HepG2 (cell line): Measurements from ENCODE around the gene MAP3K20. TPM values are rescaled to one million over a fixed set of nuclear protein-coding genes. Genes with fewer than 3 reads are reported as not detected.

Source experiments
- CAMTA2 ChIP-seq: sonication (generic); formaldehyde crosslinking; IDR thresholded peaks from 2 replicates; pipeline ENCODE4 v1.4.0; 2020; ENCODE audit warnings: mild to moderate bottlenecking, missing genetic modification reagents, borderline replicate concordance
- CBX2 ChIP-seq, 2 experiments: fragments of 200-600 bp in 1 of 2; sonication (generic); formaldehyde crosslinking in 1 of 2; IDR thresholded peaks; 2 replicates each; pipeline versions ENCODE4 v1.7.0 to v1.8.1; 2018 to 2022; ENCODE audit warnings: low read depth in 2 of 2, low read length in 1 of 2, mild to moderate bottlenecking in 1 of 2, missing genetic modification reagents in 1 of 2
- EP300 ChIP-seq, 3 experiments: sonication (generic) in 1 of 3; formaldehyde crosslinking in 1 of 3; IDR thresholded peaks; 2 replicates each; pipeline versions ENCODE4 v1.5.1 to v1.6.1; 2011 to 2020; ENCODE audit warnings: low read depth in 2 of 3, low read length in 2 of 3, borderline replicate concordance in 1 of 3, improper control_type of control experiment in 1 of 3, mild to moderate bottlenecking in 1 of 3, missing genetic modification reagents in 1 of 3, moderate library complexity in 1 of 3
- KLF13 ChIP-seq: sonication (generic); formaldehyde crosslinking; IDR thresholded peaks from 2 replicates; pipeline ENCODE4 v1.4.0; 2020; ENCODE audit warnings: mild to moderate bottlenecking, missing genetic modification reagents
- MATR3 ChIP-seq: sonication (generic); formaldehyde crosslinking; IDR thresholded peaks from 2 replicates; pipeline ENCODE4 v1.4.0; 2020; ENCODE audit warnings: missing genetic modification reagents
- MTA3 ChIP-seq: sonication (generic); formaldehyde crosslinking; IDR thresholded peaks from 2 replicates; pipeline ENCODE4 v1.4.0; 2020; ENCODE audit warnings: missing genetic modification reagents
- POLR2G ChIP-seq: fragments of 200-400 bp; formaldehyde crosslinking; IDR thresholded peaks from 2 replicates; pipeline ENCODE4 v1.6.1; 2018; ENCODE audit warnings: mild to moderate bottlenecking, low read depth, low read length, moderate library complexity
- RFX3 ChIP-seq: IDR thresholded peaks from 2 replicates; pipeline ENCODE4 v1.6.1; 2016; ENCODE audit warnings: missing biosample characterization, missing genetic modification reagents
- RFXAP ChIP-seq: sonication (generic); formaldehyde crosslinking; IDR thresholded peaks from 2 replicates; pipeline ENCODE4 v1.4.0; 2020; ENCODE audit warnings: missing genetic modification reagents, borderline replicate concordance
- SOX5 ChIP-seq: IDR thresholded peaks from 2 replicates; pipeline ENCODE4 v1.6.1; 2016; ENCODE audit warnings: borderline replicate concordance
- TARDBP ChIP-seq: sonication (generic); formaldehyde crosslinking; IDR thresholded peaks from 2 replicates; pipeline ENCODE4 v1.8.0; 2022; ENCODE audit warnings: mild to moderate bottlenecking, missing genetic modification reagents
- TBL1XR1 ChIP-seq: fragments of 150-350 bp; IDR thresholded peaks from 2 replicates; pipeline ENCODE4 v1.6.1; 2014; ENCODE audit warnings: borderline replicate concordance, low read length; ENCODE audit not compliant: partially characterized antibody
- THAP9 ChIP-seq: sonication (generic); formaldehyde crosslinking; IDR thresholded peaks from 2 replicates; pipeline ENCODE4; 2020; ENCODE audit warnings: missing genetic modification reagents, mild to moderate bottlenecking, borderline replicate concordance
- ZNF343 ChIP-seq: sonication (generic); formaldehyde crosslinking; IDR thresholded peaks from 2 replicates; pipeline ENCODE4 v1.4.0; 2020; ENCODE audit warnings: mild to moderate bottlenecking, missing genetic modification reagents
- ZNF382 ChIP-seq: sonication (generic); formaldehyde crosslinking; IDR thresholded peaks from 2 replicates; pipeline ENCODE4 v1.5.0; 2020; ENCODE audit warnings: missing genetic modification reagents, mild to moderate bottlenecking, borderline replicate concordance
- ZNF383 ChIP-seq: sonication (generic); formaldehyde crosslinking; IDR thresholded peaks from 2 replicates; pipeline ENCODE4 v1.4.0; 2020; ENCODE audit warnings: missing genetic modification reagents, mild to moderate bottlenecking, borderline replicate concordance
- ZNF564 ChIP-seq: sonication (generic); formaldehyde crosslinking; IDR thresholded peaks from 2 replicates; pipeline ENCODE4 v1.8.1; 2023; ENCODE audit warnings: mild to moderate bottlenecking, missing genetic modification reagents
- ZNF652 ChIP-seq: IDR thresholded peaks from 2 replicates; pipeline ENCODE4 v1.6.1; 2016; ENCODE audit warnings: low read depth, borderline replicate concordance
- polyA plus RNA-seq, 8 experiments: library from polyadenylated mRNA; depleted of rRNA in 3 of 8; stranded (reverse) in 7 of 8; unstranded in 1 of 8; fragments of >200 nt; fragmentation: Illumina TruSeq in 4 of 8; extraction: Trizol in 4 of 8; gene quantifications; 2 replicates each; pipeline versions ENCODE4 v1.2.1 to v1.2.3, GENCODE V29; 2011 to 2016; ENCODE audit warnings: low read depth in 4 of 8, missing spikeins in 1 of 8, mixed read lengths in 1 of 8; ENCODE audit not compliant: insufficient read depth in 1 of 8
- total RNA-seq, 5 experiments: library from RNA; depleted of rRNA; stranded (reverse); fragments of >200 nt; fragmentation: Illumina TruSeq; extraction: Trizol; gene quantifications; 2 replicates each; pipeline ENCODE4 v1.2.3, GENCODE V29; 2016; ENCODE audit warnings: low read depth in 1 of 5
- TF ChIP-seq, protein P1 (sequence below): sonication (generic); formaldehyde crosslinking; IDR thresholded peaks from 2 replicates; pipeline ENCODE4 v1.8.0; 2022; ENCODE audit warnings: mild to moderate bottlenecking, missing genetic modification reagents, moderate library complexity
- TF ChIP-seq, protein P2 (sequence below): sonication (generic); formaldehyde crosslinking; IDR thresholded peaks from 2 replicates; pipeline ENCODE4 v1.5.0; 2020; ENCODE audit warnings: missing genetic modification reagents
- TF ChIP-seq, protein P3 (sequence below): sonication (generic); formaldehyde crosslinking; IDR thresholded peaks from 2 replicates; pipeline ENCODE4 v1.5.0; 2020; ENCODE audit warnings: mild to moderate bottlenecking, missing genetic modification reagents

The MAP3K20 gene
- total and polyA plus RNA-seq, 2 of the 13 experiments (the other 11 are each of a cell fraction or from before 2014, with no cell fraction given): 5.2 to 13.5 TPM

- TF ChIP-seq SOX5 (CRISPR knock-in tag): peak; percentile 87
- no peak for TF ChIP-seq THAP9 (CRISPR knock-in tag)
- TF ChIP-seq CBX2 (IDR thresholded peaks at IDR 0.05; ENCODE audit: low read depth, low read length): no peak
- TF ChIP-seq CBX2 (CRISPR knock-in tag; IDR thresholded peaks at IDR 0.05; ENCODE audit: low read depth): no peak
- TF ChIP-seq ZNF383 (CRISPR knock-in tag): no peak
- TF ChIP-seq ZNF564 (CRISPR knock-in tag): no peak
- TF ChIP-seq, protein P1, sequence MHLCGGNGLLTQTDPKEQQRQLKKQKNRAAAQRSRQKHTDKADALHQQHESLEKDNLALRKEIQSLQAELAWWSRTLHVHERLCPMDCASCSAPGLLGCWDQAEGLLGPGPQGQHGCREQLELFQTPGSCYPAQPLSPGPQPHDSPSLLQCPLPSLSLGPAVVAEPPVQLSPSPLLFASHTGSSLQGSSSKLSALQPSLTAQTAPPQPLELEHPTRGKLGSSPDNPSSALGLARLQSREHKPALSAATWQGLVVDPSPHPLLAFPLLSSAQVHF: no peak
- TF ChIP-seq TBL1XR1: no peak
- no peak for TF ChIP-seq MATR3 (CRISPR knock-in tag)
- no peak for TF ChIP-seq ZNF382 (CRISPR knock-in tag)
- TF ChIP-seq POLR2G: no peak
- TF ChIP-seq TARDBP (CRISPR knock-in tag): no peak
- TF ChIP-seq ZNF652 (CRISPR knock-in tag): no peak
- no peak for TF ChIP-seq RFX3
- peak in 1 of 2 experiments; percentile 44; a peak in 2 of 4 replicates for TF ChIP-seq EP300 (IDR thresholded peaks at IDR 0.05; ENCODE audit: low read depth in 2 of 2, low read length in 2 of 2)
- no peak for TF ChIP-seq EP300 (CRISPR knock-in tag; IDR thresholded peaks at IDR 0.05; ENCODE audit: borderline replicate concordance)
- TF ChIP-seq KLF13 (CRISPR knock-in tag): no peak
- TF ChIP-seq, protein P2, sequence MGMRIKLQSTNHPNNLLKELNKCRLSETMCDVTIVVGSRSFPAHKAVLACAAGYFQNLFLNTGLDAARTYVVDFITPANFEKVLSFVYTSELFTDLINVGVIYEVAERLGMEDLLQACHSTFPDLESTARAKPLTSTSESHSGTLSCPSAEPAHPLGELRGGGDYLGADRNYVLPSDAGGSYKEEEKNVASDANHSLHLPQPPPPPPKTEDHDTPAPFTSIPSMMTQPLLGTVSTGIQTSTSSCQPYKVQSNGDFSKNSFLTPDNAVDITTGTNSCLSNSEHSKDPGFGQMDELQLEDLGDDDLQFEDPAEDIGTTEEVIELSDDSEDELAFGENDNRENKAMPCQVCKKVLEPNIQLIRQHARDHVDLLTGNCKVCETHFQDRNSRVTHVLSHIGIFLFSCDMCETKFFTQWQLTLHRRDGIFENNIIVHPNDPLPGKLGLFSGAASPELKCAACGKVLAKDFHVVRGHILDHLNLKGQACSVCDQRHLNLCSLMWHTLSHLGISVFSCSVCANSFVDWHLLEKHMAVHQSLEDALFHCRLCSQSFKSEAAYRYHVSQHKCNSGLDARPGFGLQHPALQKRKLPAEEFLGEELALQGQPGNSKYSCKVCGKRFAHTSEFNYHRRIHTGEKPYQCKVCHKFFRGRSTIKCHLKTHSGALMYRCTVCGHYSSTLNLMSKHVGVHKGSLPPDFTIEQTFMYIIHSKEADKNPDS (CRISPR knock-in tag): no peak
- TF ChIP-seq CAMTA2 (CRISPR knock-in tag): no peak
- TF ChIP-seq, protein P3, sequence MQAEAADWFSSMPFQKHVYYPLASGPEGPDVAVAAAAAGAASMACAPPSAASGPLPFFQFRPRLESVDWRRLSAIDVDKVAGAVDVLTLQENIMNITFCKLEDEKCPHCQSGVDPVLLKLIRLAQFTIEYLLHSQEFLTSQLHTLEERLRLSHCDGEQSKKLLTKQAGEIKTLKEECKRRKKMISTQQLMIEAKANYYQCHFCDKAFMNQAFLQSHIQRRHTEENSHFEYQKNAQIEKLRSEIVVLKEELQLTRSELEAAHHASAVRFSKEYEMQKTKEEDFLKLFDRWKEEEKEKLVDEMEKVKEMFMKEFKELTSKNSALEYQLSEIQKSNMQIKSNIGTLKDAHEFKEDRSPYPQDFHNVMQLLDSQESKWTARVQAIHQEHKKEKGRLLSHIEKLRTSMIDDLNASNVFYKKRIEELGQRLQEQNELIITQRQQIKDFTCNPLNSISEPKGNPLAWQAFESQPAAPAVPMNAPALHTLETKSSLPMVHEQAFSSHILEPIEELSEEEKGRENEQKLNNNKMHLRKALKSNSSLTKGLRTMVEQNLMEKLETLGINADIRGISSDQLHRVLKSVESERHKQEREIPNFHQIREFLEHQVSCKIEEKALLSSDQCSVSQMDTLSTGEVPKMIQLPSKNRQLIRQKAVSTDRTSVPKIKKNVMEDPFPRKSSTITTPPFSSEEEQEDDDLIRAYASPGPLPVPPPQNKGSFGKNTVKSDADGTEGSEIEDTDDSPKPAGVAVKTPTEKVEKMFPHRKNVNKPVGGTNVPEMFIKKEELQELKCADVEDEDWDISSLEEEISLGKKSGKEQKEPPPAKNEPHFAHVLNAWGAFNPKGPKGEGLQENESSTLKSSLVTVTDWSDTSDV (CRISPR knock-in tag): no peak
- no peak for TF ChIP-seq ZNF343 (CRISPR knock-in tag)
- TF ChIP-seq MTA3 (CRISPR knock-in tag): no peak
- TF ChIP-seq RFXAP: no peak
These were observed 151.5 kb downstream of the MAP3K20 start (continued) for GRCh38 chr2:173226899-173227698.
